GM21367 (cell line): ENCODE results near the gene NDUFS6.

ENCODE experiments used
- ATAC-seq: cut with Tn5 transposase; IDR thresholded peaks from one replicate; pipeline ENCODE4 v1.9.1; 2021; ENCODE audit not compliant: unreplicated experiment

Gene NDUFS6

DNA sequence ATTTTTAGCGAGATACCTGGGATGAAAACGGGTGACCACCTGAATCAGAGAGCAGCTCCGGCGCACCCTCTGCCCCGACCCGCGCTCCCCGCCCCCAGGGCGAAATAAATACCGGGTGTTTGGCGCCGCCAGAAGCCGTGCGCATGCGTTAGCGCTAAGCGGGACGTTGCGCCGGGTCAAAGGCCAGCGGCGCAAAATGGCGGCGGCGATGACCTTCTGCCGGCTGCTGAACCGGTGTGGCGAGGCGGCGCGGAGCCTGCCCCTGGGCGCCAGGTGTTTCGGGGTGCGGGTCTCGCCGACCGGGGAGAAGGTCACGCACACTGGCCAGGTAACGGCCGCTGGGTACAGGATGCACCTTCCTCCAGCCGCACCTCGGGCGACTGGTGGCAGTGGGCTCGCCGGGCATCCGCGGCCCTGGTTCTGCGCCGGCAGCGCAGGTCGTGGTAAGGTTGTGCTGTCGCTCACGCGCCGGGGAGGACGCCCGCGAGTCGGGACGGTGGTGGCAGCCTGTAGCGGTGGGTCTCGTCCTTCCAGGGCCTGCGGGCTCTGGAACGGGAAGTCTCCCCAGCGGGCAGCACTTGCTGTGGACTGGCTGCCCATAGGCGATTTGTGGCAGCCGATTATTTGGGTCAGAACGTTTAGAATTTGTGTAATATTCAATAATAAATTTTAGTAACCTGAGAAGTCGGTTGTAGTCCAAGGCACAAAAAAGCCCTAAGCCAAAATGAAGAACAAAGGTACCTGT is at the start of gene NDUFS6:
TSS of gene NDUFS6 (plus strand) at position 186 of the 745 bp plus-strand sequence. CDS start at position 197, 11 bp downstream.
- peak; percentile 46 for ATAC-seq

DNA sequence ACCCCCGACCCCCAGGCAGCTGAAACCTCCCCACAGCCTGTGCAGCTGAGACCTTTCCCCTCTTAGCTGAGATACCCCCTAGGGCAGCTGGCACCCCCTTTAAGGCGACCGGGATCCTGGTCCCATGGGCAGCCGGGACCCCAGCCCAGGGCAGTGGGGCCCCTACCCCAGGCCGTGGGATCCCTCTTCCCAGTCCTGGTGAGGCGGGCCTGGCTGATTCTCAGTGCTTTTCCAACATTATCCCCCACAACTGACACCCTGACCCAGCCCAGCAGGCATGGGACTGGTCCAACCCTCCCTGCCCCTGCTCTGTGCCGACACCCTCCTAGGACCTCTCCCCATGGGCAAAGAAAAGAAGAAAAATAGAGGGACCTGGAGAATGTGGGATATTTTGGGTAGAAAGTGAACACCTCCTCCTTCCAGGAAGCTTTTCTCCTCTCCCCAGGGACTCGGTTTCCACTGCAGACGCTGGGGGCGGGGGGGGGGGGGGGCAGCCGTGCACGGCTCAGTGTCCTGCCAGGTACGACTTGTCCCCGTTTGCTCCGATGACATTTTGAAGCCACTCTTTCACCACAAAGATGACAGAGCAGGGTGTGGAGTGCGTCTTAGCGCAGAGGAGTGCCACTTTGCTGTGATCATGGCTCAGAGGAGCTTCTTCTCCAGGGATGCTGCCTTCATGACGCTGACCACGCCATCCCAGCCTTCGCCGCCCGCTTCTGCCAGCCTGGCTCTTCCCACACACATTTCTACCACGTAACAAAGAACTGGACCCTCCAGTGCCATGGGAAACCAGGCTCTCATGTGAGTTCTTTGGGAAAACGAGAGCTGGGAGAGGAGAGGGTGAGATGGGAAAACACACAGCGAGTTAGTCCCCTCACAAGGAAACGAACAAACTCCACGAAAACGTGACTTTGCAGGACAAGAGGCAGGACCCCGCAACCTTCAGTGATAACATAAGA is 49.1 kb upstream of the NDUFS6 start:
- no peak for ATAC-seq

DNA sequence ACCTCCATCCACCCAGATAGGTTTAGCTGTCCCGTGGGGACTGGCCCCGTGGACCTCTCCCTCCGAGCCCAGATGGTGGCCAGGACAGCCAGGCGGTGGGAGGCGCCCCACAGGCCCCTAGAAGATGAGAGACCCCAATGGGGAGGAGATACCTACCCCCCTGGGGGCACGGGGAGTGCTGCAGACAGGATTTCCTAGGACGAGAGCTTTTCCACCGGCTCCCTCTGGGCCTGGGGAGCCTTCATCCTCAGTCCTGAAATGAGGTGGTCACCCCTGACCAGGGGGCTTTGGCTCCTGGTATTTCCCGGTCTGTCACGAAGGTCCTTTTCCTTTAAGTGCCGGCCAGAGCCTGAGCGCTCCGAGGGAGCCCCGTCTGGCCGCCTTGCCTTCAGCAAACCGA is 48.3 kb upstream of the NDUFS6 start:
- ATAC-seq, result no peak

DNA sequence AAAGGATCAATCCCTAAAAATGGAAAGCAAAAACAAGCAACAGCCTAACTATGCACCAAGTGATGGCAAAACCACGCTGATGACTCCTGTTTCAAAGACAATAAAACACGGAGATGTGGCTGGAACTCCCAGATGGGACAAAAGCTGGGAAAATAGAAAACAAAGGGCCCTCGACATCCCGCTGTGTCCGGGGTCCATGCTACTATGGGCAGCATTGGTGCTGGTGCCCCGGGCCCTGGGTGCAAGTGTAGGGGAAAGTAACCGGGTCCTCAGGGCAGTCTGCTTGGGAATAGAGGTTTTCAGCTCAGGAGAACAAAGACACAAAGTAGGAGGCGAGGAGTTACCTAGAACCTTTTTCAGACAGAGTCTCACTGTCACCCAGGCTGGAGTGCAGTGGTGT is 47.7 kb upstream of the NDUFS6 start:
- ATAC-seq, result no peak

DNA sequence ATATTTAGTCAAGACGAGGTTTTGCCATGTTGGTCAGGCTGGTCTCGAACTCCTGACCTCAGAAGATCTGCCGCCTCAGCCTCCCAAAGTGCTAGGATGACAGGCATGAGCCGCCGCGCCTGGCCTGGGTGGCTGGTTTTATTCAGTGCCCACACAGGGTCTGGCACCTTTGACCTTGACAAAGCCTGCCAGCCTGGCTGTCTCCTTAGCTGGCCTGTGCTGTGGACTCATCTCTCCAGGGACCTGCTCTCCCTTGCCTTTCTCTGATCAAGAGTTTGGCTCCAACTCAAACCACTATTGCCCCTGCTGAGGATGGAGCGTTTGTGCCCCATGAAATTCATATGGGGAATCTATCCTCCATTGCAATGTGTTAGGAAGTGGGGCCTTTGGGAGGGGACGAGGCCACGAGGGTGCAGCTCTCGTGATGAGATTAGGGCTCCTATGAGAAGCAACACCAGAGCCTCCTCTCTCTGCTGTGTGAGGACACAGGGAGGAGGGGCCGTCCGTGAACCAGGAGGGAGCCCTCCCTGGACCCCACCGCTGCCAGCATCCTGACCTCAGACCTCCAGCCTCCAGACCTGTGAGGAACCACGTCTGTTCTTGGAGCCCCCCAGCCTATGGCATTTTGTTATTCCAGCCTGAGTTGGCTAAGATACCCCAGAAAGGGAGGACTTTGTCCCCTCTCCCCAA is 46.5 kb upstream of the NDUFS6 start:
- no peak for ATAC-seq

DNA sequence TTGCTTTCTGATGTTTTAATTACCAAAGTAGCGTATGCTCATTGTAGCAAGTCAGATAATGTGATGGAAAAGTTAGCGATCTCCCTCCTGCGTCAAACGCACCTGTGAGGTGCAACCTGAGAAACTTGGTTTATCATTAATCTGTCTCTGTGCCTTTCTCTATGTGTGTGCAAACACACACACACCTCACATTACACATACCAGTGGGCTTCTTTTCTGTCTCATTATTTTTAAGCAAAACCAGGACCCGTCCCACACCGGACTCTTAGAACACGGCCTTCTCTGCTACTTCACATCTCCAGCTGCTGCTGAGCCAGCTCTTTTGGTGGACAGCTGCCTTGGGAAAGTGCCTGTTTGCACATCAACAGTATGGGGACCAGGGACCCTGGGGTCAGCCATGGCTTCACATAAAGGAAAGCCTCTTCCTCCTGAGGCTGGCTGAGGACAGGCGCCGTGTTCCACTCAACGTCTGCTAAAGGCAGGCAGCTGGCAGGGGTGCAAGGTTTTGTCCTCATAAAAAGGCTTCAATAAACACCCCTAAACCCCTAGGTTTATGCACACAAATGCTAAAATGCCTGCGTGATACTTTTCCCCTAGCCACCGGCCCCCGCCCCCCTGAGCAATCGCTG is 45.8 kb upstream of the NDUFS6 start:
- ATAC-seq, result no peak

DNA sequence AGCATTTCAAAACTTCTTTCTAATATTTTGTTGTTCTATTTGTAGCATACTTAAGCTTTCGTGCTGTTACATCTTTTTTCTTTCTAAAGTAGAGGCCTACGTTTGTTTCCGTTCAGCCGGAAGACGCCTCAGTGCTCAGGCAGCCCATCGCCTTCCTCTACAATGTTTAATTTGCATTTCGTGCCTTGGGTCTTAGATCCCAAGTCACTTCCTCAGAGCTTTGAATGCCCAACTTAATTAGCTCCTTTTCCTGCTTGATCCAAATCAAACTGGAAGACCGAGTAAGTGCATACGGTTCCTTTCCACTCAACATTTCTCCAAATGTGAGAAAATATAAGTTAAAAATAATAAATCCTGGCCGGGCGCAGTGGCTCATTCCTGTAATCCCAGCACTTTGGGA is 44.7 kb upstream of the NDUFS6 start:
- ATAC-seq, result no peak

DNA sequence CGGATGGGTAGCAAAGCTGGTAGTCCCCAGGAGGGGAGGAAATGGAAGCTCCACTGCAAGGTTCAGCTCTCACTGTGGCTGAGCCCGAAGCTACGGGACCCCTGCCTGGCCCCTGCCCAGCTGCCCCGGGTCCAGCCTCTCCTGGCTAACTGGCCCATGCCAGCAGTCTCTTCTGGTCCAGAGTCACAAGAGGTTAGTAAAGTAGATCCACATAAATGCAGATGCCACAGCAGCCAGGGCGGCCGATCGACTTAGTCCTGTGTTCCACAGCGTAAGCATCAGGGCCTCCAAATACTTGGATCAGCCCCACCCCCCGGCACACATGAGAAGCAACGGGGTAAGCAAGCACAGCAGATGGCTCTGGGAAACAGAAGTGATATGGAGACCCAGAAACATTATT is 43.7 kb upstream of the NDUFS6 start:
- ATAC-seq, result no peak

DNA sequence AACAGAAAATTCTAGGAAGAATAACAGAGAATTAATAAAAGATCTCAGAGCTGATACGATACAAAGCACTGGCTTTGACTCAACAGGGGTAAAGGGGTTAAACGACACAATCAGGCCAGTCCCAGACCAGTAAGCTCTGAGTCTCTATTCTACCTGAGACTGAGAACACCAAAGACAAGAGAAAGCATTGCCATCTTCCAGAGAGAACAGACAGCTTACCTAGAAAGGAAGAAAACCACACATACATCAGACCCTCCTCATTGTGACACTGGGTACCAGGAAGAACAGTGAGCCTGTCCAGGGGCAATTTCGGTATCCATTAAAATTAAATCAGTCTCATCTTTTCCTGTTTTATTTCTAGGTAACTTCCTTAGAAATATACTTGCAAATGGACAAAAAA is 42.6 kb upstream of the NDUFS6 start:
- ATAC-seq, result no peak

DNA sequence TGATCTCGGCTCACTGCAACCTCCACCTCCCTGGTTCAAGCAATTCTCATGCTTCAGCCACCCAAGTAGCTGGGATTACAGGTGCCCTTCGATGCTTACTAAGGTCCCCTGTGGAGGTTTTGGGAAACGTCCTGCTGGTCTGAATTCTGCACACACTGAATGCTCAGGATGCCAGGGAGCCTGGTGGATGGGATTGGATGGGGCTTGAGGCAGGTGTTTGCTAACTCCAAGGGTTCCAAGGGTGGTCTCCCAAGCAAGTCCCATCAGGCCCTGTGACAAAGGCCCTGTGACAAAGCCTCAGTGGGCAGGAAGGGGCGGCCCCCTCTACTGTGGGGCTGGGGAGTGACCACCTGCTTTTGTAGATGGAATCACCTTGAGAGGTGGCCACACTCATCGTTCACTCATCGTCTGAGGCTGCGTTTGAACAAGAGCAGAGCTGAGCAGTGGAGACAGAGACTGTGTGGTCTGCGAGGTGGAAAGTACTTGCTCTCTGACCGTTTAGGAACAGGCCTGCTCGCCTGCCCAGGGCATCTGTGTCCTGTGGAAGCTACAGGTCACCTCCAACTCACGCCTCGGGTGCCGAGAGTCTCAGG is 41.7 kb upstream of the NDUFS6 start:
- no peak for ATAC-seq

DNA sequence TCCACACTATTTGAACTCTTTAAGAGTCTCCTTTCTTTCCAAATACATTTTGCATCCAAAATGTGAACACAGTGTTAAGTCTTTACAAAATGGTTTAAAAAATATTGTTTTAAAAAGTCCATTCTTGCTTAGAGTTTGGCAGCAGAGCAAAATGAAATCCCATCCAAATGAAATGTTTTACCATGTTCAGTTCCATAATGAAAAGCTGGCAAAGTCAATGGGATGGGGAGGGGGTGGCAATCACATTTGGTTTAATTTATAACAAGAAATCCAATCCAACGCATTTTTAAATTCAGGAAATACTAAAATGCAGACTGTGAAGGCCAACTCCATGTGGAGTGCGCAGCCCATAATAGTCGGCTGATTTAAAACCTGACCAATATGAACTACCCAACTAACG is 41.0 kb upstream of the NDUFS6 start:
- no peak for ATAC-seq

DNA sequence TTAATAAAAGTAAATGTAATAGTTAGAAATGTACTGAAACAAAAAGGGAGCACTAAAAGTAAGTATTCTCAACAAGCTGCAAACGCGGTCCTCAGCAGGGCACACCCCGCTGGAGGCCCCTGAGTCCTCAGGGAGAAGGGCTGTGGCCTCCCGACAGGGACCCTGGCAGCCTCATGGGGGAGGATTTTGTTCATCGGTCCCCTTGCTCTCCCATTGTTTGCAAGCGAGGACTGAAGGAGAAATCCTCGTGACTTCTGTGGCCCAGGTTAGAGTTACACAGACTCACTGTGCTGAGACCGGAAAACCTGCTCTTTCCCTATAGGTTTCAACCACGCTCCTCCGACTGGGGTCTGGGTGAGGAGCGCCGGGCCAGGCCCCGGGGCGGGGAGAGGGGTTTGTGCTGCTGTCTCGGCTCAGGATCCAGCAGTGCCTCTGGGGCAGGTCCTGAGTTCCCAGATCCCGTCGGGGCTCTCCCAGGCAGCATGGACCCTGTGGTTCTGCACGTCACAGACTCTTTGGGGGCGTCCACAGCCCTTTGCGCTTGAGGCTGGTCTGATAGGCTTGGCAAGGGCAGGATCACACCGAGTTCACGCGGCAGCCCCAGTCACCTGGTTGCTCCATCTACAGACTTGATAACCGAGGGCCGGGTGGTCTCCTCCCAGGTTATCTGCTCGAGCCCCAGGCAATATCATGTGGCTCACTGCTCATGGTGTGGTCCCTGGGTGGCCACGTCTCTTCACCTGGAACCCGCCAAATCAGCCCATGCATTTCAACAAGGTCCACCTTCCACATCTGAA is 40.4 kb upstream of the NDUFS6 start:
- ATAC-seq, result no peak

DNA sequence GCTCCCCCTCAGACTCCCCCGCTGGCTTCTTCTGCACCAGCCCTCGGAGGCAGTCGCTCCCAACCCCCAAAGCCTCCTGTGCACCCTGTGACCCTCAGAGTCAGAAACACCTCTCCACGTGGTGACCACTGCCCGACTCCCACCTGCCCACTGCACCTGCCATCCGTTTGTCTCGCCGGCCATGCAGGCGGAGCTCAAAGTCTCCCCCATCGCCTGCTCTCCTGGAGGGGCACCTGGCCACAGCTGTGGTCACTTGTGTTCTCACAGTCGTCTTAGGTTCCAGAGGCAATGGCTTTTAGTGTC is 39.8 kb upstream of the NDUFS6 start:
- no peak for ATAC-seq

DNA sequence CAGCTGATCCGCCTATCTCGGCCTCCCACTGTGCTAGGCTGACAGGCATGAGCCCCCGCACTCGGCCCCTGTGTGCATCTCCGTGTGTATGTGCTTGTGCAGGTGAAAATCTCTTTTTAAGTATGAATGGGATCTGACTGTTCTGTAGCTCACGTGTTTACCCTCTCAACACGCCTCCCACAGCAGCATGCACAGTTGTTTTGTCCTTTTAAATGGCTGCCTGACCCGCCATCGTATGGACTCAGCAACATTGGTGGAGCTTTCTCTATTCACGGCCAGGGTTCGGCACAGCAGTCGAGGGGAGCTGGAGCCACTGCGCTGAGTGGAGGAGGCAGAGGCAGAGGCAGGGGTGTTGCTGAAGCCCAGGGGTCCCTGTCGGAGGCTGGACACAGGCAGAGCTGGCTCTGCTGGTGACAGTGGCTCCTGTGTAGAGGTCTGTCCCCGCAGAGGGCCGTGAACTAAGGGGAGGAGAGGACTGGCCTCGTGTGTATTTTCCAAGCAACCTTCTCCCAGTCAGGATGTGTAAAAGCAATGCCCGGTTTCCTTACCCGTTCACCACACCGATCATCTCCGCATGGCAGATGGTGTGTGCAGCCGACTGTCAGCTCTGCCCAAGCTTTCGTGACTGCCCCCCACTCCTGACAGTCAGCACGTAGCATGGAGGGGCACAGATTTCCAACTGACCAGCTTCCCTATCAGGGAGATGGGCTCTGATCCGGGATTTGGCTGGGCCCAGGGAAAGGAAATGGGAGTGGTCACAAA is 38.9 kb upstream of the NDUFS6 start:
- ATAC-seq, result no peak

DNA sequence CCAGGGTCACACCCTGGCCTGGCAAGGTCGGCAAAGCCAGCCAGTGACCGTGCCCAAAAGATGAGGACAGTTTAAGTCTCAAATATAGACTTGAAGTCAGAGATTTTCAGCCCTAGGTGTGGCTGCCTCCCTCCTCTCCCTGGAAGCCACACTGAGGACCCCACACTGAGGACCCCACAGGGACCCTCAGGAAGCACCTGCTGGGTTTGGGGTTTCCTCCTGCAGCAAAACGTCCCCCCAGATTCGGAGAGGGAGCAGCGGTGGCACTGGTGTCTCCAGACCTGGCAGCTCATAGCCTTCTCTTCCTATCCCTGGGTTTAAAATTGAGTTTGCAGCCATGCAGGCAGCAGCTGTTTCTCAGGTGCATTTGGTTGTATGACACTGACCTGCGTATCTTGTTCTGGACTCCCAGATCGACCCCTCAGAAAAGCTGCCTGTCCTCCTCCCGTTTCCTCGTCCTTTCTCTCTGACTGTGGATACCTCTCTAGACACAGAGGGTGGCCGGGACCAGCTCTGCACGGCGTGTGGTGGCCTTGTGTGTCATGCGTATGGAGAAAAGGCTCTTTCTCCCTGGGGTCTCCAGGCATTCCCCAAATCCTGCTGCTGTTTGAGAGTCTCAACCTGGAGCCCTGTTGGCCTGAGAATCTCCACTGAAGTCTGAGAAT is 38.2 kb upstream of the NDUFS6 start:
- ATAC-seq, result no peak

DNA sequence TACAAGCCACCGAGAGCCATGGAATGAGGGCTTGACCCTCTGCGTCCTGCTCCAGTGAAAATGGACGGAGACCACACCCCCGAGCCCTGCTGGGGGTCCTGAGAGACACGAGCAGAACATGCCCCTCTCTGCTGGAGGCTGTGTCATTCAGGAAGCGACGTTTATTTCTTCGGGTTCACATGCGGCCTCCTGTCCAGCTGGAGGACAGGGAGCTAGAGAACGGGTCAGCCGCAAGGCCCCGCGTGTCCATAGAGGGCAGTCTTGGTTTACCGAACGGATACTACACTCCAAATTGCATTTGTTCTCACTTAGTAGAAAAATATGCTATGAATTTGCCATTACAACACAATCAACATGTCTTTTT is 37.7 kb upstream of the NDUFS6 start:
- no peak for ATAC-seq

DNA sequence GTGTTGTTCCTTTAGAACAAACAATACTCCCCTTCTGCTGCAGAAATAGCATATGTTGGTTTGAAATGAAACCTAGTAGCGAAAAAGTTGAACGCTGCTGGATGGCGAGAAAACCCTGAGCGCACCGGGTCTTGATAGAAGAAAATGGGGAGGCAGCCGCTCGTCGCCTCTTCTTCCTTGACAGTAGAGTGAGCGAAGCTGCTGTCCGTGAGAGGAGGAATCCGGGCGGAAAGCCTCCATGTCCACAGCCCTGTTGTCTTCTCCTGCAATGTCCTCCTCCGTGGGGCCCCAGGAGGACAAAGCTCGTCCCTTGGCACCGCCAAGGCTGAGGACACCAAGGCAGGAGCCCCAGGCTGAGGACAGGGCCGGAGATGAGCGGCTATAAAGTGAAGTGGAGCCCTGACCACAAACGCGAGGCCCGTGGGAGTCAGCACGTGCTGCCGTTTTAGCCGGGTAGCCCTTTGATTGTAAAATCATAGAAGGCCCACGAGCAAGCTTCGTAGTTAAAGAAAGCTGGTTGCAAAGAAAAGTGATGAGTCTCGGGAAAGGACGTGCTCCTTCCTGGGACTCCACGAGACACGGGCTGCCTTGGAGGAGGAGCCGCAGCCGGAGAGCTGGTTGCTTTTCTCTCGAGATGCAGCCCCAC is 37.1 kb upstream of the NDUFS6 start:
- no peak for ATAC-seq

DNA sequence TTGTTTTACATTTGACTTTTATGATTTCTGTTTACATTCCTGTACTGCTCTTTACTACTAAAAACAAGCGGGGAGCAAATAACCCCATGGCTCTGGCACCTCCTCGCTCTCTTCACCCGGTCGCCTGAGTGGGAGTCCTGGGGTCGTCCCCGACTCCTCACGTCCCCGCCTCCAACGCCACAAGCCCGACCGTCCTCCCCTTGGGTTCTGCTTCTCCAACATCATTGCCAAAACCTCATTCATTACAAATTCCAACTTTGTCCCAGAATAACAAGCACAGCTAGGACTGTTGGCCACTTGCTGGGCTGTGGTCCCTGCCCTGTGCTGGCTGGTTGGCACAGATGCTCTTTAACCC is 36.6 kb upstream of the NDUFS6 start:
- no peak for ATAC-seq
